GM19035 (cell line): Measurements from ENCODE around the gene NCCRP1.
"Not testable (repeated sequence)": the region's sequence is repeated elsewhere in the genome, so short reads cannot be mapped to it uniquely, and the experiment has no call there.

Experiments
- ATAC-seq: cut with Tn5 transposase; IDR thresholded peaks from one replicate; pipeline ENCODE4 v1.9.1; 2021; ENCODE audit not compliant: unreplicated experiment

Gene NCCRP1

DNA sequence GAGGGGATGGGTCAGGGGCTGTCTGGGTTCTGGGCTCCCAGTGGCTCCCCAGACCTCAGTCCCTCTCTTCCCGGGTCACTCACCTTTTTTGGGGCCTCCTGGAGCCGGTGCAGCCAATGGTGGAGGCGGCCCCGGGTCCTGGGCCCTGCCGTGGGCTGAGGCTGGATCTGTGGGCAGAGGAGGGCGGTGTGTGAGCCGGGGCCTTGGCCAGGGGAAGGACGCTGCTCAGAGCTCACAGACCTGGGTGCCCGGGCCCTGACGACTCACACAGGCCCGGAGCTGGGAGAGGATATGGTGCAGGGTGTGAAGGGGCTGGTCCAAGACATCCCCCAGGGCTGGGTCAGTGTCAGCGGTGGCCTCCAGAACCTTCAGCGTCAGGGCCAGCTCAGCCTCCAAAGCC, 47.0 kb downstream of the NCCRP1 start:
- not testable (repeated sequence) for ATAC-seq

DNA sequence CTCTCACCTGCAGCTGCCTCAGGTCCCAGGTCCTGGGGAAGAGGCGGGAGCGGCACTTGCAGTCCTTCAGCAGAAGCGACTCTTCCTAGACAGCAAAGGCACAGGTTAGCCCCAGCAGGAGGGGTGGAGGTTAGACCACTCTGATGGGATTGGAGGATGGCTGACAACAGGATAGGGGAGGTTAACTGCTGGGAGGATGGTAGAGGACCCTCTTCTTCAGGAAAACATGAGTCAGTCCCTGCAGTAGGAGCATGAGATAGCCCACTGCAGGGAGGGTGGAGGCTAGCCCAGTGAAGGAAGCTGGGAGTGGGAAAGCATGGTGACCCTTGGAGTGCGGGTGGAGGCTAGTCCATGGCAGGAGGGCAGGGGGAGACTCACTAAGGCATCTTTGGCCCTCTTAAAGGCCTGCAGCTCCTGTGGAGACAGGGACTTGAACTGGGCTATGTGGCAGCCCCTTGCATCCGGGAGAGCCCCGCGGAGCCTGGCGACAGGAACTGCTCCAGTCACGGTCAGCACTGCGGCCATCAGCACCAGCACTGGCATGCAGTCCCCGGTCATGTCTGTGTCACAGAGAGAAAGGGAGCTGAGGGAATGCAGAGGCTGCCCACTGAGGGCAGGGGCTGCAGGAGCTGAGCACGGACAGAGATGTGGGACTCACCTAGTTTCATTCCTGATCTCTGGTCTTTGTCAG, 47.8 kb downstream of the NCCRP1 start, which contains the start of gene IFNL3:
TSS of gene IFNL3 (minus strand) at position 597 of the 691 bp plus-strand sequence. CDS start at position 558, 39 bp downstream.
- not testable (repeated sequence) for ATAC-seq

DNA sequence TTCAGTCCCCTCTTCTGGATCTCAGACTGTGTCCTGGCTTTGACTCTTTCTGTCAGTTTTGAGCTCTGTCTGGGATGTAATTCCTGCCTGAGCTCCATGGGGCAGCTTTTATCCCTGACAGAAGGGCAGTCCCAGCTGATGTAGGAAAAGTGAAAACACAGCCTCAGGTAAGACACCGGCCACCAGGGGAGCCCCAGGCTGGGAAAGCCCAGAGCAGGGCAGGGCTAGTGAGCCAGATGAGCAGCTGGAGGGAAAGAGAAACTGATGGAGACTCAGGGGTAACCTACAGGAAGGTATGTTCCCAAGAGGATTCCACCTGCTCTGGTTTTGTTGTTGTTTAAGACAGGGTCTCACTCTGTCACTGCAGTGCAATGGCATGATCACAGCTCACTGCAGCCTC, 48.4 kb downstream of the NCCRP1 start:
- not testable (repeated sequence) for ATAC-seq

DNA sequence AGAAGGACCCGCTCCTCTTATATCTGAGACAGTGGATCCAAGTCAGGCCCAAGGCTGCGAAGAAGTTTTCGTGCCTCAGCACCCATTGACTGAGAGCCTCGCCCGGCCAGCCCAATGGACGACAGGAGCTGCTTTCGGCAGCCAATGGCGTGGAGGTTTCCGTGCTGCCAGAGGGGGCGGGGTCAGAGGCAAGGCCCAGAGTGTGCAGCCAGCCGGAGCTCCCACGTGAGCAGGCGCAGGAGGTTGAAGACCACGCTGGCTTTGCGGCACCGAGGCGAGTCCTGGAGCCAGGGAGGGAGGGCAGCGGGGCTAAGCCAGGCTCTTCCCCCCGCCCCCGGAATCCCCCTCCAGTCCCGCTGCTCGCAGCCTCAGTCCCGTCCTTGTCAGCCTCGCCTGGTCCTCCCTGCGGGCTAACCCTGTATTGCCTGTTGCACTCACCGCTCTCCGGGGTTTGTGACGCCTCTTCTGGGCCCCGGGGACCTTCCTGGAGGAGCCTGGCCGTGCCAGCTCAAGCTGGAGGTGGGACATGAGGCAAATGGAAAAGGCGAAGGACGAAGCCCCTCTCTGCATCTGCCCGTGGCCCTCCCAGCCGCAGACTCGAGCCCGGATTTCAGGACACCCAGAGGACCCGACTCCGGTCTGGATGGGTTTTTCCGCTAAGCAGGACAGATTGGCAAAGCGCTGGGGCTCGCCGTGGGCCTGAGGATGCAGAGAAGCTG, 50.3 kb downstream of the NCCRP1 start:
- no peak for ATAC-seq

DNA sequence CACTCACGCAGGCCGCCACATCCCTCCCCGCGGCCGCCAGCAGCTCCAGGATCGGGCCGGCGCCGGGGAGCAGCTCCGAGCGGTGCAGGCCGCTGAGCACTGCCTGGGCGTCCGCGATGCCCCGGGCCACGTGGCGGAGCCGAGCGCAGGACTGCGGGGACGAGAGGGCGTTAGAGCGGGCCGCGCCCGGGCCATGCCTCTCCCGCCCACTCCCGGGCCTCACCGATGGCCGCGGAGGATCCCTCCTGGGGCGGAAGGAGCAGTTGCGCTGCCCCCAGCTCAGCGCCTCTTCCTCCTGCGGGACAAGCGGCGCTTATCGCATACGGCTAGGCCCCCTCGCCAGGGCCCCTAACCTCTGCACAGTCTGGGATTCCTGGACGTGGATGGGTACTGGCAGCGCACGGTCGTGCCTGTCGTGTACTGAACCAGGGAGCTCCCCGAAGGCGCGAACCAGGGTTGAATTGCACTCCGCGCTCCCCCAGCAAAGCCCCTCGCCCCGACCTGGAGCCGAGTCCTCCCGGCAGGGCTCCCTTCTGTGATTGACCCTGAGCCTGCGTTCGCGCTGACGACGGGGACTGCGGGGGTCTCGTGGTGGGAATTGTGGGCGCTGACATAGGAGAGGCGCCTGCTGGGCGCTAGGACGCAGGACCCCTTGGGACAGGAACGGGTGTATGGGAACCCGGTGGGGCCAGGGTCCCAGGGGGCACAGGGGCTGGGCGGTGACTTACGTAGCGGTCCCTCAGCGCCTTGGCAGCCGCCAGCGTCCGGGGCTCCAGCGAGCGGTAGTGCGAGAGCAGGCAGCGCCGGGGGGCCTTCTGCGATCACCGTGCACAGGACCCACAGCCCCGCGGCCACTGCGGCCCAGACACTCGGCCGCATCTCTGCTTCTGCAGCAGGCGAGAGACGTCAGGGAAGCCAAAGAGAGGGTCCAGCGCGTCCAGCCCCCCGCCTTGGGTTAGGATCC, 51.2 kb downstream of the NCCRP1 start:
- no peak for ATAC-seq

DNA sequence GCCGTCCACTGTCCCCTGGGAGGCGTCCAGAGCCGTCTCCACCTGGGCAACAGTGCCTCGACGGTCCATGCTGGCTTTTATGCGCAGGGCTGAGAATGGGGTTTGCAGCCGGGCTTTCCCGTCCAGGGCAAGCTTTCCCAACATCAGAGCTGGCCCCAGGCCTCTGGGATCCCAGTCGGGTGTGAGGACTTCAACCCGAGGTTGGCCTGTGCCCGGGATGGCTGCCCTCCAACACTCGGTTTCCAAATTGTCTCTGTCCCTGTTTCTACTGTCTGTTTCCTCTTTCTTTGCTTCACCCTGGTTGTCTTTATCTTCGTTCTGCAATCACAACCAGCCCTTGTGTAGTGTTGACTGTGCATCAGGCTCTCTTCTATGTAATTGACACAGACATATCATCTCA, 52.0 kb downstream of the NCCRP1 start, which contains the start of gene IFNL4:
TSS of gene IFNL4 (minus strand) at position 51 of the 400 bp plus-strand sequence.
- ATAC-seq = no peak

DNA sequence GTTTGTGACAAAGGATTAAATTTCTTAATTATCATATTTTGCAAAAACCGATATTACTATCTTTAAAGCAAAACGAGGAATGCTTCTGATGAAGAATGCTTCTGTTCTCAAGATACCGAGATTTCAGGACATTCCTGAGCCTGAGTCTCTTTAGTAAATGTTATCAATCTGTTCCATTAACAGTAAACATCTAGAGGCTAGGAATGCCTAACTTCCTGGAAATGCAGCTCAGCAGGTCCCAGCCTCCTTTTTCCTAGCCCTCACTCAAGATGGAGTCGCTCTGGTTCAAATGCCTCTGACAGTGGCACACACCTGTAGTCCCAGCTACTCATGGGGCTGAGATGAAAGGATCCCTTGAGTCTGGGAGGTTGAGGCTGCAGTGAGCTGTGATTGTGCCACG, 54.3 kb downstream of the NCCRP1 start:
- no peak for ATAC-seq
